ENCODE measurements around the gene SLC7A9. TPM values are rescaled to one million over a fixed set of nuclear protein-coding genes. Genes with fewer than 3 reads are reported as not detected.

Gene SLC7A9
- total and polyA plus RNA-seq, 2 donors (not counting 3 experiments of a cell fraction or from before 2014, with no cell fraction given) = 0.06 TPM; not detected in 1

- FAIRE-seq = no peak
- Histone ChIP-seq H3K9me1 (replicated peaks; ENCODE audit: control insufficient read depth, extremely low read depth, insufficient read depth, low read length) (no peaks in the 10 kb centered on the region), H2AFZ (ENCODE audit: low read depth, low read length) (no peak overlapping the region), H3K27ac (ENCODE audit: insufficient read depth, low read depth, low read length) (no peak overlapping the region), H3K36me3 (ENCODE audit: control insufficient read depth in 2 of 2, extremely low read depth in 1 of 2, insufficient read depth in 2 of 2, low read length in 2 of 2) (no peaks in the 10 kb centered on the region), H3K27me3 (ENCODE audit: control insufficient read depth in 2 of 2, insufficient read depth in 2 of 2, low read length in 2 of 2) (no peaks in the 10 kb centered on the region), H3K4me1 (ENCODE audit: control insufficient read depth, extremely low read depth, insufficient read depth, low read length) (no peaks in the 10 kb centered on the region), H3K9ac (replicated peaks; ENCODE audit: extremely low read depth, insufficient read depth, low read length) (no peak overlapping the region), H3K79me2 (ENCODE audit: control insufficient read depth, insufficient read depth, low read length) (no peaks in the 10 kb centered on the region), H3K4me2 (ENCODE audit: insufficient read depth, low read length) (no peak overlapping the region), H4K20me1 (replicated peaks; ENCODE audit: control insufficient read depth, extremely low read depth, insufficient read depth, low read length) (no peaks in the 10 kb centered on the region), H3K9me3 (replicated peaks; ENCODE audit: control insufficient read depth, insufficient read depth, low read length) (no peaks in the 10 kb centered on the region), H3K4me3 (replicated peaks in 1 of 3; ENCODE audit: insufficient read depth in 1 of 3, low read depth in 1 of 3, low read length in 3 of 3) (no peak overlapping the region)
- dilution Hi-C loops (cut with MboI; ENCODE audit: extremely low pct_ligation_motif_present, low sequenced_read_pairs) (no loop called here), intact Hi-C loops (cut with micrococcal nuclease) (no loop called here)
- CTCF ChIA-PET = no interaction called here
- POLR2A ChIA-PET = no interaction called here
- TF ChIP-seq, protein P1, sequence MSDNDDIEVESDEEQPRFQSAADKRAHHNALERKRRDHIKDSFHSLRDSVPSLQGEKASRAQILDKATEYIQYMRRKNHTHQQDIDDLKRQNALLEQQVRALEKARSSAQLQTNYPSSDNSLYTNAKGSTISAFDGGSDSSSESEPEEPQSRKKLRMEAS (IDR thresholded peaks at IDR 0.05; ENCODE audit: insufficient read depth, insufficient read length) = no peak
- TF ChIP-seq JUN (IDR thresholded peaks at IDR 0.05; ENCODE audit: borderline replicate concordance, insufficient read depth, insufficient read length, low read depth) (no peak), EZH2 (IDR thresholded peaks at IDR 0.05; ENCODE audit: borderline replicate concordance, low read depth, low read length, severe bottlenecking) (no peak), MYC (IDR thresholded peaks at IDR 0.05; ENCODE audit: low read depth, low read length) (no peak), POLR2AphosphoS5 (IDR thresholded peaks at IDR 0.05; ENCODE audit: insufficient read depth, low read depth, low read length) (no peak), FOS (IDR thresholded peaks at IDR 0.05; ENCODE audit: borderline replicate concordance, insufficient read depth, low read length) (no peak), POLR2A (IDR thresholded peaks at IDR 0.05; ENCODE audit: low read depth, low read length) (no peak), GATA2 (IDR thresholded peaks at IDR 0.05; ENCODE audit: insufficient read depth, insufficient read length, low read depth, low read length) (no peak)
- TF ChIP-seq, protein P2, sequence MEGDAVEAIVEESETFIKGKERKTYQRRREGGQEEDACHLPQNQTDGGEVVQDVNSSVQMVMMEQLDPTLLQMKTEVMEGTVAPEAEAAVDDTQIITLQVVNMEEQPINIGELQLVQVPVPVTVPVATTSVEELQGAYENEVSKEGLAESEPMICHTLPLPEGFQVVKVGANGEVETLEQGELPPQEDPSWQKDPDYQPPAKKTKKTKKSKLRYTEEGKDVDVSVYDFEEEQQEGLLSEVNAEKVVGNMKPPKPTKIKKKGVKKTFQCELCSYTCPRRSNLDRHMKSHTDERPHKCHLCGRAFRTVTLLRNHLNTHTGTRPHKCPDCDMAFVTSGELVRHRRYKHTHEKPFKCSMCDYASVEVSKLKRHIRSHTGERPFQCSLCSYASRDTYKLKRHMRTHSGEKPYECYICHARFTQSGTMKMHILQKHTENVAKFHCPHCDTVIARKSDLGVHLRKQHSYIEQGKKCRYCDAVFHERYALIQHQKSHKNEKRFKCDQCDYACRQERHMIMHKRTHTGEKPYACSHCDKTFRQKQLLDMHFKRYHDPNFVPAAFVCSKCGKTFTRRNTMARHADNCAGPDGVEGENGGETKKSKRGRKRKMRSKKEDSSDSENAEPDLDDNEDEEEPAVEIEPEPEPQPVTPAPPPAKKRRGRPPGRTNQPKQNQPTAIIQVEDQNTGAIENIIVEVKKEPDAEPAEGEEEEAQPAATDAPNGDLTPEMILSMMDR (IDR thresholded peaks at IDR 0.05; ENCODE audit: extremely low read depth in 1 of 2, insufficient read depth in 1 of 2, low read depth in 1 of 2, low read length in 2 of 2) = no peak
- no peak for DNase-seq (ENCODE audit: low read depth, low spot score)
- no TSS peak for BruUV-seq (replicated peaks)
Observed at GRCh38 chr19:32817569-32818476, 51.7 kb downstream of the SLC7A9 start.
